ENCODE measurements around the gene LRRK1.

Gene LRRK1

GRCh38 chr15:101012326-101013200 is 93.4 kb downstream of the LRRK1 start:
- no peak for DNase-seq

- DNase-seq, result no peak
These were observed 94.0 kb downstream of the LRRK1 start for GRCh38 chr15:101013201-101013550.

- DNase-seq, result peak; percentile 69
These were observed 94.9 kb downstream of the LRRK1 start for GRCh38 chr15:101013769-101014675.

- peak; percentile 83 for DNase-seq
These were observed 96.0 kb downstream of the LRRK1 start for GRCh38 chr15:101014921-101015841.

GRCh38 chr15:101016581-101016980 is 97.4 kb downstream of the LRRK1 start:
- no peak for DNase-seq

- no peak for DNase-seq
These were observed 98.1 kb downstream of the LRRK1 start for GRCh38 chr15:101017093-101017754.

GRCh38 chr15:101018016-101018415 is 98.9 kb downstream of the LRRK1 start:
- DNase-seq, result no peak

GRCh38 chr15:101018450-101018849 is 99.3 kb downstream of the LRRK1 start:
- DNase-seq, result no peak

GRCh38 chr15:101019366-101019896 is 100.3 kb downstream of the LRRK1 start:
- DNase-seq, result no peak

- no peak for DNase-seq
These were observed 101.3 kb downstream of the LRRK1 start for GRCh38 chr15:101020451-101020850.

GRCh38 chr15:101020945-101021344 is 101.8 kb downstream of the LRRK1 start:
- DNase-seq, result no peak

GRCh38 chr15:101022306-101022705 is 103.1 kb downstream of the LRRK1 start:
- no peak for DNase-seq

- no peak for DNase-seq
These were observed 103.7 kb downstream of the LRRK1 start for GRCh38 chr15:101022876-101023275.

GRCh38 chr15:101023501-101024072 is 104.4 kb downstream of the LRRK1 start:
- DNase-seq, result no peak

- DNase-seq, result peak; percentile 52
These were observed 105.0 kb downstream of the LRRK1 start for GRCh38 chr15:101024073-101024695.

GRCh38 chr15:101024706-101025500 is 105.7 kb downstream of the LRRK1 start:
- no peak for DNase-seq

GRCh38 chr15:101025501-101025885 is 106.3 kb downstream of the LRRK1 start:
- DNase-seq, result no peak

GRCh38 chr15:101025896-101026631 is 106.9 kb downstream of the LRRK1 start:
- DNase-seq, result no peak

GRCh38 chr15:101026656-101027272 is 107.6 kb downstream of the LRRK1 start:
- DNase-seq, result no peak
